ENCODE measurements around the gene EEA1.

DNA sequence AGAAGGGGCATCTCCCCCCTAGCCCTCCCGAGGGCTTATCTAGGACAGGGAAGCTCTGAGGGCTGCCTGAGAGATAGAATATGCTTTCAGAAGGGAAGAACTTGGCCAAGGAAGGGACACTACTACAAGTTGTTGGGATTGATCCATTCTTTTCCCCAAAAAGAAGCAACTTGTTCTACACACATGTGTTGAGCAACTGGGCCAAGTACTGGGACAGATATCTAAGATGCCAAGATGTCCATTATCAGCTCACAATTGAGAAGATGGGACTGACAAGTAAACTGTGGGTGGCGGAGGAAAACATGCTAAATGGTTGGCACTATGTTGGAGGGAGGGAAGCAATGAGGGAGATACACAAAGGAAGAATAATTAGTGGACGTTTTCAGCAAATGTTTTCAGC, 195.4 kb downstream of the EEA1 start:
- TF ChIP-seq, protein P1, sequence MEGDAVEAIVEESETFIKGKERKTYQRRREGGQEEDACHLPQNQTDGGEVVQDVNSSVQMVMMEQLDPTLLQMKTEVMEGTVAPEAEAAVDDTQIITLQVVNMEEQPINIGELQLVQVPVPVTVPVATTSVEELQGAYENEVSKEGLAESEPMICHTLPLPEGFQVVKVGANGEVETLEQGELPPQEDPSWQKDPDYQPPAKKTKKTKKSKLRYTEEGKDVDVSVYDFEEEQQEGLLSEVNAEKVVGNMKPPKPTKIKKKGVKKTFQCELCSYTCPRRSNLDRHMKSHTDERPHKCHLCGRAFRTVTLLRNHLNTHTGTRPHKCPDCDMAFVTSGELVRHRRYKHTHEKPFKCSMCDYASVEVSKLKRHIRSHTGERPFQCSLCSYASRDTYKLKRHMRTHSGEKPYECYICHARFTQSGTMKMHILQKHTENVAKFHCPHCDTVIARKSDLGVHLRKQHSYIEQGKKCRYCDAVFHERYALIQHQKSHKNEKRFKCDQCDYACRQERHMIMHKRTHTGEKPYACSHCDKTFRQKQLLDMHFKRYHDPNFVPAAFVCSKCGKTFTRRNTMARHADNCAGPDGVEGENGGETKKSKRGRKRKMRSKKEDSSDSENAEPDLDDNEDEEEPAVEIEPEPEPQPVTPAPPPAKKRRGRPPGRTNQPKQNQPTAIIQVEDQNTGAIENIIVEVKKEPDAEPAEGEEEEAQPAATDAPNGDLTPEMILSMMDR (conservative IDR thresholded peaks at IDR 0.05 in 1 of 2, IDR thresholded peaks at IDR 0.05 in 1 of 2; ENCODE audit: low read depth in 1 of 2, low read length in 2 of 2) = no peak
- no peak for TF ChIP-seq EZH2 (IDR thresholded peaks at IDR 0.05; ENCODE audit: low read length, missing control alignments)
